Stimulated activated CD8-positive, alpha-beta memory T cell treated with anti-CD3 and anti-CD28 coated beads, Interleukin-12 subunit alpha, Interleukin-12 subunit beta, amount 100 ng/mL, for 24 hours (primary cell): Measurements from ENCODE around the gene NAA30.
"Not testable (repeated sequence)": the region's sequence is repeated elsewhere in the genome, so short reads cannot be mapped to it uniquely, and the experiment has no call there.

Experiments used
- DNase-seq: peaks from one replicate; pipeline ENCODE4 v3.0.0-alpha.2; 2020; ENCODE audit errors: extremely low read depth

NAA30 gene

DNA sequence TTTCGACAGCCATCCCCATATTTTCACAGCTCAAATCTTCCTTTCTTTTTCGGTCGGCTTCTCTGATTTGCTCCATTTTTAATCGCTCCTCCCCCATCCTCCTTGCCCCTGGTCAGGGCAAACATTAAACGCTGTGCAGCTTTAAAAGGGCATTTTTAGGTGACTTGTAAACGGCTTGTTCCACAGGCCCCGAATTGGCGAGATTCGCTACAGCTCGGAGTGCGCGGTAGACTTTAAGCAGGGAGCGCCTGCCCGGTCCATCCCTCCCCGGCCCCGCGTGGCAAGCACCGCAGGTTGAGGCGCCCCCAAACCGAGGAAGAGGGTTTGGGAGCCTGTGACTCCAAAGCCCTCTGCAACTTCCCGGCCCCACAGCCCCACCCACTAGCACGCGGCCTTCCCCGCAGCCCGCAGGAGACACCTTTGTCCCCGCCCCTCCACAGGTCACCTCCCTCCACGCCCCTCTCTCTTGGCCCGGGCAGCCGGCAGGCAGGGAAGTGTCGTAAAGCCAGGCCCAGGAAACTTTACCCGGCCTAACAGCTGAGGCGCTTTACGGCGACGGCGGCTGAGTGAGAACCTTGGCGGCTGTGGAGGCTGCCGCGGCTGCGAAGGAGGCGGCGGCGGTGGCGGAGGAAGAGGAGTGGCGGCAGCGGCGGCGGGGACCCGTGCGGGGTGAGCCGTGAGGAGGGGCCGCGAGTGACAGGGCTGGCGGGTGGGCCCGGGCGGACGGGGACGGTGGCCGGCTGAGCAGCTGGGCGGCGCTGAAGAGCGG is at the start of gene NAA30:
NAA30 (plus strand) TSS at position 550 of the 769 bp plus-strand sequence. CDS start 372 bp downstream, outside the sequence.
- DNase-seq: peak; percentile 76

DNA sequence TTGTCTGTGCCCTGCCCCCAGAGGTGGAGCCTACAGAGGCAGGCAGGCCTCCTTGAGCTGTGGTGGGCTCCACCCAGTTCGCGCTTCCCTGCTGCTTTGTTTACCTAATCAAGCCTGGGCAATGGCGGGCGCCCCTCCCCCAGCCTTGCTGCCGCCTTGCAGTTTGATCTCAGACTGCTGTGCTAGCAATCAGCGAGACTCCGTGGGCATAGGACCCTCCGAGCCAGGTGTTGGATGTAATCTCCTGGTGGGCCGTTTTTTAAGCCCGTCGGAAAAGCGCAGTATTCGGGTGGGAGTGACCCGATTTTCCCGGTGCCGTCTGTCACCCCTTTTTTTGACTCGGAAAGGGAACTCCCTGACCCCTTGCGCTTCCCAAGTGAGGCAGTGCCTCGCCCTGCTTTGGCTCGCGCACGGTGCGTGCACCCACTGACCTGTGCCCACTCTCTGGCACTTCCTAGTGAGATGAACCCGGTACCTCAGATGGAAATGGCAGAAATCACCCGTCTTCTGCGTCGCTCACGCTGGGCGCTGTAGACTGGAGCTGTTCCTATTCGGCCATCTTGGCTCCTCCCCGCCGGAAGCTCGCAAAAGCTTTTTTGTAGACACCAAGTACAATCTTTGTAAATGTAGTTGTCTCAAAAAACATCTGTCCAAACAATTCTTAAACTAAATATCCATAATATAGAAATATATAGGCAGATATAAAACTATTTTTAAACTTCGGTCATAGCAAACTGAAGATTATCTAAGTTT is 46.7 kb upstream of the NAA30 start:
- not testable (repeated sequence) for DNase-seq

DNA sequence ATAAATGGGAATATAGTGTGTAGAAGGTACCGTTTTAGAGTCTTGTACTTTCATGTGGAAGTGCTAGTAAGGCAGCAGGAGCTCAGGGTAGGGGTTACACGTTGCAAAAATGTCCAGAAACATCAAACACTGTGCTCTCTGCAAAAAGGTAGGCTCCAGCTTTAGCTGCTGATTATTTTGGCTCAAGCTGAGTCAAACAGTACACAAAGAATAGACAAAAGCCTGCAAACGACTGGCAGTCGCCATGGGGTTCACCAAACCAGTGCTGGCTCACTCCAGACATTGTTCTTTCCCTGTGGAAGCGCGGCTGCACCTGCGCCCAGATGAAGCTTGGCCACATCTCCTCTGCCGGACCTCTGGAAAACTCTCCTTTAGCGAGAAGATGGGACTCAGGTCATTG is 45.3 kb upstream of the NAA30 start:
- no peak for DNase-seq

DNA sequence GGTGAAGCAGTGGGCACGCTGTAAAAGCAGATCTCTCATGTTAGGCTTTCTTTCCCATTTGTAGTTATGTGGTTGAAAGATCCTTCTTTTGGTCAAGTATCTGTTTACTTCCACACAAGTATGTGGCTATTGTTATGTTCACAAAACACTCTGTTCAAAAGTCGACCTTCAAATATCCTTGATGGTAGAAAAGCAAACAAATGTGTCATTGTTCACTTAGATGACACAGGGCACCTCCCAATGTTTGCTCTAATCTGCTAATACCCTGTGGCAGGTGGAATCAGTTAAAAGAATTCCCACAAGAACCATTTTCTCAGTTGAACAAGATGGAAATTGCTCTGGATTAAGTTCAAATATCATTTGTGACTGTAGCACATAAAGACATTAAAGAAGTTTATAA is 43.6 kb upstream of the NAA30 start:
- no peak for DNase-seq

DNA sequence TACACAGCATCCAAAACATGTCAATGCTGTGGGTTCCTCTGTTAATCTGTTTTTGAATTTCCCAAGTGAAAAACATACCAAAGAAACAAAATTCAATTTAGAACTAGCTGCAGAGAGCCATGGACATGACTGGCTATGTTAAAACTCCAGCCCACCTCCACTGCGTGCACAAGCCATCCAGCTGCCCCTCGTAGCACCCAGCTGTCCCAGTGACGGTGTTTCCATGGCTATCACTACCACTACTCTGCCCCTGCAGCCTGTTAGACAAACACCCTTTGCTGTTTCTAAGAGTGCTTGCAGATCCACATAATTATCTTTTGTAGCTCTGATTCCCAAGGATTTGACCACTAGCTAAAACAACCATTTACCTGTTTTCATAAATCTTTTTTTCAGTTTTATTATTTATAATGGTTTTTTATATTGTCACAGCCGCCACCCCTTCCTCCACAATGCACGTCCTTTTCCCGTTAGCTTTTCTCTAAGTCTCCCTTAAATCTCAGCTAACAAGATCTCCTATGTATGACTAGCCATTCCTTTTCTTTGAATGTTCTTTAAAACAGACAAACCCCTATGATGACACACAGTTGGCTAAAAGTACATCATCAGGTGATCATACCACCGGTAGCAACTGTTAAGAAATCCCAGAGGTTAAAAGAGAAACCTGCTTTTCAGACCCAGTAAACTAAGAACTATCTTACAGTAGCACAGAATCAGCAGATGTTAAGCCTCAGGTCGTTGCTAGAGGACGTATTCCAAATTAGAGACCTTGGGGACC is 37.8 kb upstream of the NAA30 start:
- DNase-seq: no peak

DNA sequence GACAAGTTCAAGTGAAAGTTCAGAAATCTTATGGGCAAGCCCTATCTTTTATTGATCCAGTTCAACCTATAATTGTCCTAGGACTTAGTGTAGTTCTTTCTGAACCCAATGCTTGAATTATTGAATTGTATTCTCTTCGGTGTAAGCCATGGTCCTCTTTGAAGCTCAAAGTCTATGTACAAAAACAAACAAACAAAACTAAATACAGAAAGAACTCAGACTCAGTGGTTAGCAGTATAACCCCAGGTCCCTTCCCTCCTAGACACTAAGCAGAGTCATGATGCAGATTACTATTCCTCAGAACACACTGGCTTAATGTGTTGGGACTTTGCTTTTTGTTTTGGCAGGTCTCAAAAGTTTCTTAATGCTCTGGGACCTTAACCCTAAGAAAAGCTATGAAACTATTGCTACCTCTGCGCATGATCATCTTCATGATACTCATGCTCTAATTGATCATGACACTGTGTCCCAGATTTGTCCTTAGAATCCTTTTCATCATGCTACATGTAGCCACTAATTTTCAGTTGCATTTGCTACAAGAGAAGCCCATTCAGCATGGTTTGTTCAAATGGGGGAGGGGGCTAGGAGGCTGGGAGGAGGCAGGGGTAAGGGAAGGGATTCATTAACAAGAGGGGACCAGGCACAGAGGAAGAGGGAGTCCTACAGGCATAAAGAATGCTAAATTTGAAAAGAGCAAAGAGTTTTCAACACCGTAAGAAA is 35.1 kb upstream of the NAA30 start:
- DNase-seq: no peak

DNA sequence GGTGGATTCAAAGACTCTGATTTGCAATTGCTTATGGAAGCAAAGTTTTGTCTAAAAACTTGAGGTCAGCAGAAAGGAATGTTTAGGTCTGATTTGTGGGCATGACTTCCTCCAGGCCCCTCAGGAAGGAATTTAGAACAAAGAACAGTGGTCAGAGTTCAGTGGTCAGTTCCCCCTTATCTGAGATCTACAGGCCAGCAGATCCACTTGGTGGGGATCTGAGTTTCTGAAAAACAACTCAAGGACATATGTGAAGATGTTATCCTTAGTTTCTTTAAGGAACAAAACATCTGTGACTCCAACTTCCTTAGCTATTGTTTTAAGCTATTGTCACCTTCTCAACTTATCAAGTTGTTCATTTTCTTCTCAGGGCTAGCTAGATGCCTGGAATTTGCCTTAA is 28.0 kb upstream of the NAA30 start:
- no peak for DNase-seq

DNA sequence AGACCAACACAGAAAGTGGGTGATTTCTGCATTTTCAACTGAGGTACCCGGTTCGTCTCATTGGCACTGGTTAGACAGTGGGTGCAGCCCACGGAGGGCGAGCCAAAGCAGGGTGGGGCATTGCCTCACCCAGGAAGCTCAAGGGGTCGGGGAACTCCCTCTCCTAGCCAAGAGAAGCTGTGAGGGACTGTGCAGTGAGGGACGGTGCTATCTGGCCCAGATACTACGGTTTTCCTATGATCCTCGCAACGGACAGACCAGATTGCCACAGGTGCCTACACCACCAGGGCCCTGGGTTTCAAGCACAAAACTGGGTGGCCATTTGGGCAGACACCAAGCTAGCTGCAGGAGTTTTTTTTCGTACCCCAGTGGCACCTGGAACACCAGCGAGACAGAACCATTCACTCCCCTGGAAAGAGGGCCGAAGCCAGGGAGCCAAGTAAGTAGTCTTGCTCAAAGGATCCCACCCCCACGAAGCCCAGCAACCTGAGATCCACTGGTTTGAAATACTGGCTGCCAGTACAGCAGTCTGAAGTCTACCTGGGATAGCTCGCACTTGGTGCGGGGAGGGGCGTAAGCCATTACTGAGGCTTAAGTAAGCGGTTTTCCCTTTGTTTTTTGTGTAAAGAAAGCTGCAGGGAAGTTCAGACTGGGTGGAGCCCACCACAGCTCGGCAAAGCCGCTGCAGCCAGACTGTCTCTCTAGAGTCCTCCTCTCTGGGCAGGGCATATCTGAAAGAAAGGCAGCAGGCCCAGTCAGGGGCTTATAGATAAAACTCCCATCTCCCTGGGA is 25.5 kb upstream of the NAA30 start:
- no peak for DNase-seq

DNA sequence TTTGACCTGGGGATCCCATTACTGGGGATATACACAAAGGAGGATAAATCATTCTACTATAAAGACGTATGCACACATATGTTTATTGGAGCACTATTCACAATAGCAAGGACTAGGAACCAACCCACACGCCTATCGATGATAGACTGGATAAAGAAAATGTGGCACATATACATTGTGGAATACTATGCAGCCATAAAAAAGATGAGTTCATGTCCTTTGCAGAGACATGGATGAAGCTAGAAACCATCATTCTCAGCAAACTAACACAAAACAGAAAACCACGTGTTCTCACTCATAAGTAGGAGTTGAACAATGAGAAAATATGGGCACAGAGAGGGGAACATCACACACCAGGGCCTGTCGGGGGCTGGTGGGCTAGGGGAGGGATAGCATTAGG is 20.2 kb upstream of the NAA30 start:
- not testable (repeated sequence) for DNase-seq

DNA sequence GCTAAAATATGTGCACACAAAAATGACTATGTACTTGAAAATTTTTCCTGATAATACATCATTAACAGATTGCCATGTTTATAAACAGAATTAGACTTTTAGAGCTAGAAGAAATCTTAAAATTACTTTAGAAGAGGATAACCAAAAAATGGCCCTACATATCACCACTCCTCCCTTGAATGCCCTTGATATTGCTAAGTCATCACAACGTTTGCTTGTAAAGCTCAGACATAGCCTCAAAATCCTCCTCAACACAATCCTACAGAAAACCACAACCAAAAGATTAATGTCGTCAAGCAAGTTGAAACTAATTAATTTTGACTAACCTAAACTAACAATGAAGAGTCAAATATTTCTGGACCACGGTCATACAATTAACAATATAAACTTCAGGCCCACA is 19.4 kb upstream of the NAA30 start:
- DNase-seq: no peak

DNA sequence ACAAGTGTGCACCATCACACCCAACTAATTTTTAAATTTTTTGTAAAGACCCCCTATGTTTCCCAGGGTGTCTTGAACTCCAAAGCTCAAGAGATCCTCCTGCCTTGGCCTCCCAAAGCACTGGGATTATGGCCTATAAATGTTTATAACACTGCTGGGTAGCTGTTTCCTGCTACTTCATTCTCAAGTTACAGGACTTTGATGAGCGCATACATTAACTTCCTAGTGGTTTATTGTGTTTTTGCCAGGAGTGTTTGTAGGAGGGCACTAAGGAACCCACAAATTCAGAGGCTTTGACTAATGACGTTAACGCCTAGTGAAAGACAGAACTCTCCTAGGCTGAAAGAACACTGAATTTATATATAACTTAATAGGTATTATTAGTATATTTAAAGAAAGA is 15.2 kb upstream of the NAA30 start:
- DNase-seq: no peak

DNA sequence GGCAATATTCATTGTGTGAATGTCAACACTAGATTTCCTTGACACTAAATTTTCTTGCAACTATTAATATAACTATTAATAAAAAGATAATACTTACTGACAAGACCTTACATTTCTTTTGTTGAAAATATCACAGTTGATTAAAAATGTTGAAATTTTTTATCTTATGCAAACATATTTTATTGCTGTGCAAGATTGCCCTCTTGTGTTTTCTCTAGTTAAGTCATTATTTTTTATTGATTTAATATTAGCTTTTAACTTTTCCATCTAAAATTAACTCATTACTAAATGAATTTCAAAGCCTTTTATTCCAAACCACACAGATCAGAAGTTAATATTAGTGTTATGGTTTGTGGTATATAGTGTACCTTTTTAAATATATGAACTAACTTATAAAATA is 11.7 kb upstream of the NAA30 start:
- no peak for DNase-seq

DNA sequence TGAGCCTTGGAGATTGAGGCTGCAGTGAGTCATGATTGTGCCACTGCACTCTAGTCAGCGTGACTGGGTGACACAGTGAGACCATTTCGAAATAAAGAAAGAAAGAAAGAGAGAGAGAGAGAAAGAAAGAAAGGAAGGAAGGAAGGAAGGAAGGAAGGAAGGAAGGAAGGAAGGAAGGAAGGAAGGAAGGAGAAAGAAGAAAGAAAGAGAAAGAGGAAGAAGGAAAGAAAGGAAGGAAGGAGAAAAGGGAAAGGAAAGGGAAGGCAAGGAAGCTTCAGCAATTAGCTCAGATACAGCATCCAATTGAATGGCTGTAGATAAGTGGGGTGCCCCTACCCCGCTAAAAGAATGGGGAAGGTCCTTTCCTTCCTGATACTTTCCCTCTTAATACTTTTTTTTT is 9.5 kb upstream of the NAA30 start:
- no peak for DNase-seq

DNA sequence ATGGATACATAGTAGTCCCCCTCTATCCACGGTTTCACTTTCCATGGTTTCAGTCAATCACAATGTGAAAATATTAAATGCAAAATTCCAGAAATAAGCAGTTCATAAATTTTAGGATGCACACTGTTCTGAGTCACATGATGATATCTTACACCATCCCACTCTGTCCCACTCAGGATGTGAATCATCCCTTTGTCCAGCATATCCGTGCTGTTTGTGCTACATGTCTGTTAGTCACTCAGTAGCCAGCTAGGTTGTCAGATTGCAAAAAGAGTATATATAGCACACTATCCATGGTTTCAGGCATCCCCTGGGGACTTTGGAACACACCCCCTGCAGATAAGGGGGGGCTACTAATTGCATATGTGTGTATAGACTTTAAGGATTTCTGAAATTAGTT is 8.1 kb upstream of the NAA30 start:
- no peak for DNase-seq

DNA sequence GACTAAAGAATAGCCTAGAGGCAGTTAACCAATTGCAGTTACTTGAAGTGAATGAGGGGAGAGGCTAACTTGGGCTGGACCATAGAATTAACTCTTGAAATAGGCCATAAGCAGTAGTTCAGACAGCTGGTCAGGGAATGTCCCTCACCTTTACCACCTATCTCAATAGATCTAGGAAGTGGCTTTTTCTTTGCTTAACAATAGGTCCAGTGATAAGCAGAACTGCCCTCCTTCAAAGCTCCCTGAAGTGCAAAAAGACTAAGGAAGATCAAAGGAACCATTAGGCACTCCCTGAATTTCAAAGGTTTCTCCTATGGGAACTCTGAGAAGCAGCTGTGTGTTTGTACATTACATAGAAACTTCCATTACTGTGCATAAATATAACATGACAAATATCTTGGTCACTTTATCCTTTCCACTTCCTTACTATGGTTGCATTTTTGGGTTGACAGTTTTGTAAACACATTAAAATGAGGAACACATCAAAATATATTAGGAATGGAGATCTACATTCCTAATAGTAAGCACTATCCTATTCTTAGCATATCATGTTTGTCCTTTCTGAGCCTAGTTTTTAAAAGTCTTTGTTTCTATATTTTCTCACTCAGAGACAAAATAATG is 7.2 kb upstream of the NAA30 start:
- DNase-seq: no peak

DNA sequence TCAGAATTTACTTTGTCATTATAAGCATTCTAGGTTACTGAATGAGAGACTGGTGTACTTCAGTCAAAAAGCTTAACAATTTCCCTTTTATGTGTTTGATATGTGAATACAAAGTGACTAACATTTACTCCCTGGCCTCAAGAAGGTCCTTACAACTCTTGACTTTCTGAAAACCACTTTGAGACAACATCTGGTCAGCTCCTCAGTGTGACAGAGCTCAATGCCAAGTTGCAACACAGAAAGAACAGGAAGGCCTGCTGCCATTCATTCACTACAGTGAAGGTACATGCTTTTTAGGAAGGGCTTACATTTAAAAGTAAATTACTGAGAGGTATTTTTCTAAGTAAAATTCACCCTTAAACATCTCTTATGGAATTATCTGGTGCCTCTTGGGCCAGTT is 2.3 kb upstream of the NAA30 start:
- no peak for DNase-seq

DNA sequence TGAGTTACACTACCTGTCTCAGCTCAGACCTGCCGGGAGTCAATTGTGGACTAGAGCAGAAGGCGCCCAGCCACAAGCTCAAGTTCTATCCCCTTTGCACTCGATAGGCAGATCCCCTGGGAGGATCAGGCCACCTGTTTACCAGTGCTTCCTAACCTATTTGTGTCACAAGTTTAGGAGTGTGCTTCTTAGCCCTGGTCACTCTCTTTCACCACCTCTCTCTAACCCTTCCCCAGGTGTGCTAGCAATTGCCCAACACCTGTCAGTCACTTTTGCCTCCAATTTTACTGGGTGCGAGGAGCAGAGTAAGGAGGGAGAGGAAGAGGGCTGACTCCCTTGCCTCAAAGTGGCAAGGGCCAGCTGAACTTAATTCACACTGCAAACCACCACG is 745 bp upstream of the NAA30 start:
- no peak for DNase-seq

DNA sequence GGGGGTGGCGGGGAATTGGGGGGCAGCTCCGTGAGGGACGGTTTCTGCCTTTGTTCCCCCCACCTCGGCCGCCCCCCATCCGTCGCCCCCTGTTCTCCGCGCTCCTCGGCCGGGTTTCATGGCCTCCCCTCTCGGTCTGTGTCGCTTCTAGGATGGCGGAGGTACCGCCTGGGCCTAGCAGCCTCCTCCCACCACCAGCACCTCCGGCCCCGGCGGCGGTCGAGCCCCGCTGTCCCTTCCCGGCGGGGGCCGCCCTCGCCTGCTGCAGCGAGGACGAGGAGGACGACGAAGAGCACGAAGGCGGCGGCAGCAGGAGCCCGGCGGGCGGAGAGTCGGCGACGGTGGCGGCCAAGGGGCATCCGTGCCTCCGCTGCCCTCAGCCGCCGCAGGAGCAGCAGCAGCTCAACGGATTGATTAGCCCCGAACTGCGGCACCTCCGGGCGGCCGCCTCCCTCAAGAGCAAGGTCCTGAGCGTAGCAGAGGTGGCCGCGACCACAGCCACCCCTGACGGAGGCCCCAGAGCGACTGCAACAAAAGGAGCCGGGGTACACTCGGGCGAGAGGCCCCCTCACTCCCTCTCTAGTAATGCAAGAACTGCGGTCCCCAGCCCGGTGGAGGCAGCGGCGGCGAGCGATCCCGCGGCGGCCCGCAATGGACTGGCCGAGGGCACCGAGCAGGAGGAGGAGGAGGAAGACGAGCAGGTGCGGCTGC is 575 bp downstream of the NAA30 start:
- no peak for DNase-seq

DNA sequence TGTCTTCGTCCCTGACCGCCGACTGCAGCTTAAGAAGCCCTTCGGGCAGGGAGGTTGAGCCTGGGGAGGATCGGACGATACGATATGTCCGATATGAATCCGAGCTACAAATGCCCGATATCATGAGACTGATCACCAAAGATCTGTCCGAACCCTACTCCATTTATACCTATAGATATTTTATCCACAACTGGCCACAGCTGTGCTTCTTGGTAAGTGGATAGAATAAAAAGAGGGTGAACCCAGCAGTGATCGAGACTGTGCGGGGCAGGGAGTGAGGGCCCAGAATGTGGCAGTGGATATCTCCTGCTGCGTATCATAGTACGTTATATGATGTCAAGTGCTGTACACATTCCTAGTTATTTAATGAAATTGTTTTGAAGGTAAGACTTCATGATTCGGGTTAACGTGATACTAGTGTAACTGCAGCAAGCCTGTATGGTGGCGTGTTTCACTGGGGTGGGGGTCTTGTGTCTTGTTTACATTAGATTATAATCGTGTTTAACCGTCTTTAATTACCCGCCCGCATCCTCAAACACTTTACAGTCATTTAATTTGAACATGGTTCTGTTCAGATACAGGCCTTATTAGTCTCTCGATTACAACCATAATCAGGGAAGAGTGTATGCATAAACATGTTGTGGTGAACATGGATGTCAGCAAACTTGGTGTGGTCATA is 1.3 kb downstream of the NAA30 start:
- DNase-seq: no peak
